ENCODE measurements around the gene RPL4.

Gene RPL4

DNA sequence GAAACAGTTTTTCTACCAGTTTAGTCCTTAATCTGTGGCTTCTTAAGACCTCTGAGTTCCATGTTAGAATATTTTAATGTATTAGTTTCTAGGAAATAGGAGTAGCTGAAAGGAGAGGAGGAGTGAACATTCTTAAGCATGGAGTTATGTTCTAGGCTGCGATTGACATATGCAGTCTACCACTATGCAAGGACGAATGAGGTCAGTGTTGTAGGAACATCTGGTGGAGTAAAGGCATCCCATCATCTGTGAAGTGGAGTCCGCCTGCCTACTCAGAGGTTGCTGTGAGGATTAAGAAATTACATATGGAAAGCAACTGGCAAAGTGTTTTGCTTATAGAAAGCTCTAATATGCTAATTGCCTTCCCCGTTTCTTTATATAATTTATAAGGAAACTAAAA lies 52.2 kb downstream of the RPL4 start:
- TF ChIP-seq, protein P1, sequence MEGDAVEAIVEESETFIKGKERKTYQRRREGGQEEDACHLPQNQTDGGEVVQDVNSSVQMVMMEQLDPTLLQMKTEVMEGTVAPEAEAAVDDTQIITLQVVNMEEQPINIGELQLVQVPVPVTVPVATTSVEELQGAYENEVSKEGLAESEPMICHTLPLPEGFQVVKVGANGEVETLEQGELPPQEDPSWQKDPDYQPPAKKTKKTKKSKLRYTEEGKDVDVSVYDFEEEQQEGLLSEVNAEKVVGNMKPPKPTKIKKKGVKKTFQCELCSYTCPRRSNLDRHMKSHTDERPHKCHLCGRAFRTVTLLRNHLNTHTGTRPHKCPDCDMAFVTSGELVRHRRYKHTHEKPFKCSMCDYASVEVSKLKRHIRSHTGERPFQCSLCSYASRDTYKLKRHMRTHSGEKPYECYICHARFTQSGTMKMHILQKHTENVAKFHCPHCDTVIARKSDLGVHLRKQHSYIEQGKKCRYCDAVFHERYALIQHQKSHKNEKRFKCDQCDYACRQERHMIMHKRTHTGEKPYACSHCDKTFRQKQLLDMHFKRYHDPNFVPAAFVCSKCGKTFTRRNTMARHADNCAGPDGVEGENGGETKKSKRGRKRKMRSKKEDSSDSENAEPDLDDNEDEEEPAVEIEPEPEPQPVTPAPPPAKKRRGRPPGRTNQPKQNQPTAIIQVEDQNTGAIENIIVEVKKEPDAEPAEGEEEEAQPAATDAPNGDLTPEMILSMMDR (IDR thresholded peaks at IDR 0.05; ENCODE audit: low read depth, low read length): no peak
- H3K4me3 ChIP-seq (ENCODE audit: low read depth, low read length): no peak overlapping the region
